HG02970 (cell line): ENCODE measurements around the gene ATP10D.
"Not testable (repeated sequence)": the region's sequence is repeated elsewhere in the genome, so short reads cannot be mapped to it uniquely, and the experiment has no call there.

Source experiments
- ATAC-seq: cut with Tn5 transposase; IDR thresholded peaks from one replicate; pipeline ENCODE4 v1.9.1; 2021; ENCODE audit warnings: mild to moderate bottlenecking, moderate library complexity, moderate number of reproducible peaks; ENCODE audit not compliant: unreplicated experiment, low FRiP score

ATP10D gene

GRCh38 chr4:47533689-47534347 lies 48.7 kb downstream of the ATP10D start:
- no peak for ATAC-seq

DNA sequence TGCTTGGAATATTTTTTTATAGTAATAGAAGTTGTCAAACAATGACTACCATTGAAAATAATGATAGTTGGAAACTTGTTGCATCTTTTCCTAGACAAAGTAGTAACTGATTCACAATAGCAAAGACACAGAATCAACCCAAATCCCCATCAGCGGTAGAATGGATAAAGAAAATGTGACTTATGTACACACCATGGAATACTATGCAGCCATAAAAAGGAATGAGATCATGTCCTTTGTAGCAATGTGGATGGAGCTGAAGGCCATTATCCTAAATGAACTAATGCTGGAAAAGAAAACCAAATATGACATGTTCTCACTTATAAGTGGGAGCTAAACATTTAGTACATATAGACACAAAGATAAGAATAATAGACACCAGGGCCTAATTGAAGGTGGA lies 49.7 kb downstream of the ATP10D start:
- ATAC-seq: no peak

DNA sequence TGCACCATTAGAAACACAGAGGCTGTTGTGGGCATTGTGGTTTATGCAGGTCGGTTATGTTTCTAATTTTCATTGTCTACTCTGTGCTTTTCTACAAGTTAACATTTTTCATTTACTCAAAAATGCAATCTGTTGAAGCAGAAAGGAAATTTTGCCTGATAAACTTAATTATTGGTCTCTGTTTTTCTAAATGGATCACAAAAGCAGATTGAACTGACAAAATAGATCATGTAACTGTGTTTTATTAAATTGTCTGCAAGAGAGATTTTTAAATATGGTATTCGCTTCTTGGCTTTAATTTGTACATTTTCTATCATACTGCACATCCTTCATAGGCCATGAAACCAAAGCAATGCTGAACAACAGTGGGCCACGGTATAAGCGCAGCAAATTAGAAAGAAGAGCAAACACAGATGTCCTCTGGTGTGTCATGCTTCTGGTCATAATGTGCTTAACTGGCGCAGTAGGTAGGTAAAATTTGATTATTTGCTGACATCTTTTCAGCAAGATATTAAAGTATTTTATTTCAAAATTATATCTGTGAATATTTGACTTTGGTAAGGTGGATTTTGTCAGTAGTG lies 50.6 kb downstream of the ATP10D start:
- no peak for ATAC-seq

GRCh38 chr4:47536966-47537365 lies 51.9 kb downstream of the ATP10D start:
- no peak for ATAC-seq

- no peak for ATAC-seq
Measured at GRCh38 chr4:47538111-47538824, 53.2 kb downstream of the ATP10D start.

DNA sequence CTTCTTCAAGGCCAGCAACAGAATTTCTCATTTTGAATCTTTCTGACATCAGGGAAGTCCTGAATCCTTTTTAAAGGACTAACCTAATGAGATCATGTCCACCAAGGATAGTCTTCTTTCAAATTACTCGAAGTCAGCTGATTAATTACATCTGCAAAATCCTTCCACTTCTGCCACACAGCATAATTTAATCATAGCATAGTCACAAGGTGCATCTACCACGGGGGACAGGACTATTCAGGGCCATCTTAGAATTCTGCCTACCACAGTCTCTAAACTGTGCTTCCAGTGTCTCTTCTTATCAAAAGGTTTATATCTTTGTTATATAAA lies 53.7 kb downstream of the ATP10D start:
- ATAC-seq: no peak

GRCh38 chr4:47542640-47543039 lies 57.6 kb downstream of the ATP10D start:
- ATAC-seq: not testable (repeated sequence)

DNA sequence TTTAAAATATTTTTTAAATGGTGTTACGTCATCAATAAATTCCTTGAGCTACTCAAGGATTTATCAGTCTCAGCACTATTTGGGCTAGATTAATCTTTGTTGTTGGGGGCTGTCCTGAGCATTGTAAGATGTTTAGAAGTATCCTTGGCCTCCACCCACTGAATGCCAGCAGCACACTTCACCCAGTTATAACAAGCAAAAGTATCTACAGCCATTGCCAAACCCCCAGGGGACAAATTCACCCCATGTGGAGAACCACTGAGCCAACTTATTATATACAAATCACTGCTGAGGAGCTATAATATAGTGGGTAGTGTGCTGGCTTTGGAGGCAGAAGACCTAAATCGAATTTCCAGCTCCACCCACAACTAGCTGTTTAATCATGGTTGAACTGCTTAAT lies 58.3 kb downstream of the ATP10D start:
- no peak for ATAC-seq

DNA sequence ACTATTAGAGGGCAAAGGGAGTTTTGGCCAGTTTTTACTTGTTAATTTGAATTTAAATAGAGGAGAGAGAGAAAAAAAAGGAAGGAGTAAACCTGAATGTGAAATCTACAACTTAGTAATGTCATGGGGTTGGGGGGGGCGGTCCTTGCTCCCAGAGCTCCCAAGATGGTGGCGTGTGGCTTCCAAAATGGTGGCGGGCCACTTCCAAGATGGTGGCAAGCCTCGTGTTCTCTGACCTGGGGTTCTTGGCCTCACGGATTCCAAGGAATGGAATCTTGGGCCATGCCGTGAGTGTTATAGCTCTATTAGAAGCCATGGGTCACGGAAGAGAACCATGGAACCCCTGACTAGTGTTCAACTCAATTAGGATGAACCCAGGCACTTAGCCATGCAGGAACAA lies 65.3 kb downstream of the ATP10D start:
- not testable (repeated sequence) for ATAC-seq

GRCh38 chr4:47550899-47551548 lies 65.9 kb downstream of the ATP10D start:
- ATAC-seq: no peak

GRCh38 chr4:47551682-47552081 lies 66.6 kb downstream of the ATP10D start:
- no peak for ATAC-seq

- no peak for ATAC-seq
Measured at GRCh38 chr4:47553329-47554125, 68.5 kb downstream of the ATP10D start.

- not testable (repeated sequence) for ATAC-seq
Measured at GRCh38 chr4:47555920-47556319, 70.8 kb downstream of the ATP10D start.

- ATAC-seq: no peak
Measured at GRCh38 chr4:47557255-47557654, 72.2 kb downstream of the ATP10D start.

GRCh38 chr4:47560682-47561081 lies 75.6 kb downstream of the ATP10D start:
- no peak for ATAC-seq

- ATAC-seq: no peak
Measured at GRCh38 chr4:47561331-47561730, 76.3 kb downstream of the ATP10D start.

- no peak for ATAC-seq
Measured at GRCh38 chr4:47562297-47562696, 77.2 kb downstream of the ATP10D start.

- no peak for ATAC-seq
Measured at GRCh38 chr4:47566566-47566965, 81.5 kb downstream of the ATP10D start.

GRCh38 chr4:47566969-47567368 lies 81.9 kb downstream of the ATP10D start:
- ATAC-seq: no peak

DNA sequence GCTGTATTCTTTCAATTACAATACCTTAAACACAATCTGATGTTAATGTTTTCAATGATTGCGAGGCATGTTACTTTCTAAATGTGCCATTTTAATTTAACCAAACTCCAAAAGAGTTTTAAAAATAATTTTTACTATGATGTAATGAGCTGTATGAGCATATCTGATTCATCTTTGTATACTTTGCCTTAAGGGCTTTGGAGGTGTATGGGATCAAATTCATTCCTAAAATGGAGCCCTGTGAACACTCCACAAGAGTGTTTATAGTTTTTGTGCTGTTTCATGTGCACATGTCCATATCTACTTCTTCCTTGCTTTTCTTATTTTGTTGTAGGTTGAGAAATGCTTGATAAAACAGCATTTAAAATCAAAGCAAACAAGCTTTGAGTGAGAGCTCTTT lies 82.4 kb downstream of the ATP10D start:
- no peak for ATAC-seq

DNA sequence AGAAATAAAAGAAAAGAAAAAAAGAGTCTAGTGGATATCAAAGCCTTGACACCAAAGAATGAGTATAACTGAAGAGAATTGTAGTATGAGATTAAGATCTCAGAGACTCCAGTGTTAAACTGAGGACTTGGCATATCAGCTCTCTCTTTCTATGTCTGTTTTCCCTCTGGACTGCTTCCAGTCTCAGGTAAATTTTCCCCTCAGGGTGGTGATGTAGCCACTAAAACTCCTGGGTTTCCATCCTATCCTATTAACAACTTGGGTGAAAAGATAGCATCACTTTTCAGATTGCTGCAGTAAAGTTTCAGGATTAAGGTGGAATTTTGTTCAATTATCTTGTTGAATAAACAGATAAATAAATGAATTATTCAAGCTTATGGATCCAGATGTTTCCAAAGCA lies 85.7 kb downstream of the ATP10D start:
- no peak for ATAC-seq
